K562 (cell line): ENCODE results near the gene CRABP1. TPM values are rescaled to one million over a fixed set of nuclear protein-coding genes. Genes with fewer than 3 reads are reported as not detected.

Experiments
- ATAC-seq: fragments of 200-7000 bp; cut with Tn5 transposase; 3 replicates; pipeline ENCODE4 v1.9.1; 2020; ENCODE audit warnings: moderate library complexity
- BruUV-seq: library from RNA; stranded (reverse); fragments of 400-500 nt; replicated peaks from 2 replicates; lab custom pipeline; 2021; lab: Mats Ljungman, UMichigan
- CTCF ChIA-PET: fragments of 300-600 bp; formaldehyde crosslinking; extraction: SDS; loops from one replicate; lab custom pipeline; 2021; ENCODE audit warnings: low intra/inter-chr PET ratio; lab: Yijun Ruan, JAX
- POLR2A ChIA-PET: fragments of 300-600, 350-650 bp; sonication (Branson Sonifier 250); formaldehyde crosslinking; extraction: SDS; loops from one replicate; lab custom pipeline; 2021; ENCODE audit warnings: antibody characterized with exemption, inconsistent platforms; lab: Yijun Ruan, JAX
- DNase-seq, 4 experiments: peaks; one replicate each; pipeline versions ENCODE4 v3.0.0 to v3.0.0-alpha.2; 2011 to 2018; ENCODE audit warnings: low spot score in 3 of 4, mixed read lengths in 3 of 4; ENCODE audit errors: extremely low read depth in 1 of 4
- FAIRE-seq: peaks from 2 replicates; lab custom pipeline; 2011; peaks lifted over from hg19 to GRCh38; lab: Jason Lieb, UNC
- H2AFZ ChIP-seq: 2 replicates; pipeline ENCODE4 v1.6.0; 2011; ENCODE audit warnings: low read depth, low read length, control low read depth, inconsistent platforms
- H3K27ac ChIP-seq: fragments of 200-600 bp; 3 replicates; pipeline ENCODE4 v1.8.0; 2011; ENCODE audit warnings: low read depth, mild to moderate bottlenecking, control low read depth, inconsistent platforms, low read length, moderate library complexity, mixed read lengths; ENCODE audit errors: extremely low read depth
- H3K27me3 ChIP-seq, 2 experiments: fragments of 300-600 bp in 1 of 2; 2 replicates in 1 of 2; 3 replicates in 1 of 2; pipeline versions ENCODE4 v1.6.0 to v1.8.0; 2011; ENCODE audit warnings: inconsistent platforms in 2 of 2, low read length in 2 of 2, mild to moderate bottlenecking in 1 of 2, mixed read lengths in 1 of 2, moderate library complexity in 1 of 2; ENCODE audit not compliant: control insufficient read depth in 2 of 2, insufficient read depth in 2 of 2
- H3K36me3 ChIP-seq: fragments of 300-600 bp; 3 replicates; pipeline ENCODE4 v1.8.0; 2011; ENCODE audit warnings: mild to moderate bottlenecking, low read length, inconsistent platforms; ENCODE audit not compliant: control insufficient read depth, insufficient read depth
- H3K4me1 ChIP-seq, 2 experiments: fragments of 200-600 bp in 1 of 2; replicated peaks in 1 of 2; 2 replicates in 1 of 2; 3 replicates in 1 of 2; pipeline versions ENCODE4 v1.5.1 to v1.8.0; 2011; ENCODE audit warnings: inconsistent platforms in 2 of 2, low read length in 2 of 2, mild to moderate bottlenecking in 1 of 2, mixed read lengths in 1 of 2, moderate library complexity in 1 of 2; ENCODE audit not compliant: control insufficient read depth in 2 of 2, insufficient read depth in 2 of 2
- H3K4me2 ChIP-seq: 2 replicates; pipeline ENCODE4 v1.6.1; 2011; ENCODE audit warnings: low read length, control low read depth, inconsistent platforms, mixed read lengths; ENCODE audit not compliant: insufficient read depth
- H3K4me3 ChIP-seq: fragments of 200-600 bp; sonication (generic), shearing (Covaris generic); 2 replicates; pipeline ENCODE4 v1.5.1; 2016; ENCODE audit warnings: control low read depth, inconsistent platforms
- H3K79me2 ChIP-seq: fragments of 200-600 bp; 3 replicates; pipeline ENCODE4 v1.8.0; 2011; ENCODE audit warnings: low read length, inconsistent platforms; ENCODE audit not compliant: control insufficient read depth, insufficient read depth
- H3K9ac ChIP-seq, 2 experiments: 2 replicates each; pipeline versions ENCODE4 v1.6.0 to v1.6.1; 2011; ENCODE audit warnings: low read depth in 2 of 2, low read length in 2 of 2, control low read depth in 1 of 2, inconsistent platforms in 1 of 2, mild to moderate bottlenecking in 1 of 2, mixed read lengths in 1 of 2; ENCODE audit not compliant: insufficient read depth in 1 of 2
- H3K9me1 ChIP-seq: one replicate; pipeline ENCODE4 v1.6.0; 2011; ENCODE audit warnings: inconsistent platforms, mild to moderate bottlenecking, low read length, moderate library complexity; ENCODE audit not compliant: control insufficient read depth, insufficient read depth
- H3K9me3 ChIP-seq: replicated peaks from 2 replicates; pipeline ENCODE4 v1.5.1; 2011; ENCODE audit warnings: low read depth, low read length, inconsistent platforms; ENCODE audit not compliant: control insufficient read depth, insufficient read depth
- H4K20me1 ChIP-seq: replicated peaks from 2 replicates; pipeline ENCODE4 v1.6.1; 2011; ENCODE audit warnings: low read length, inconsistent platforms, mixed read lengths; ENCODE audit not compliant: control insufficient read depth, insufficient read depth
- ATF1 ChIP-seq, 2 experiments: fragments of 450-650 bp in 1 of 2; IDR thresholded peaks; 2 replicates each; pipeline ENCODE4 v1.6.1; 2016; ENCODE audit warnings: missing compliant biosample characterization in 1 of 2, missing genetic modification characterization in 1 of 2
- BRF1 ChIP-seq: IDR thresholded peaks from 3 replicates; pipeline ENCODE4 v1.6.1; 2011; ENCODE audit warnings: borderline replicate concordance, mild to moderate bottlenecking; ENCODE audit not compliant: insufficient read length; ENCODE audit errors: extremely low read depth
- CHCHD3 ChIP-seq: fragments of 250-450 bp; sonication (Bioruptor Pico); IDR thresholded peaks from 2 replicates; pipeline ENCODE4 v2.1.2; 2022; ENCODE audit warnings: mild to moderate bottlenecking
- CREM ChIP-seq: IDR thresholded peaks from 2 replicates; pipeline ENCODE4 v1.6.1; 2014; ENCODE audit warnings: antibody characterized with exemption, low read depth
- ESRRA ChIP-seq: fragments of 450-650 bp; IDR thresholded peaks from 2 replicates; pipeline ENCODE4 v1.6.1; 2014; ENCODE audit warnings: low read depth, mild to moderate bottlenecking, moderate library complexity, borderline replicate concordance
- FOSL1 ChIP-seq: fragments of 200-800 bp; sonication (Bioruptor generic); conservative IDR thresholded peaks from 2 replicates; pipeline ENCODE4 v1.6.1; 2016; ENCODE audit warnings: missing genetic modification characterization, missing compliant biosample characterization
- FOXM1 ChIP-seq, 2 experiments: fragments of 450-650 bp in 1 of 2; sonication (generic) in 1 of 2; formaldehyde crosslinking in 1 of 2; IDR thresholded peaks; 2 replicates each; pipeline versions ENCODE4 v1.6.1 to v1.9.0; 2017 to 2022; ENCODE audit warnings: low read depth in 2 of 2, mild to moderate bottlenecking in 2 of 2, missing genetic modification reagents in 1 of 2, moderate library complexity in 1 of 2
- GABPB2 ChIP-seq: fragments of 250-450 bp; sonication (Bioruptor Pico); conservative IDR thresholded peaks from 2 replicates; pipeline ENCODE4 v1.5.1; 2021; ENCODE audit warnings: mild to moderate bottlenecking
- NBN ChIP-seq: fragments of 450-650 bp; IDR thresholded peaks from 2 replicates; pipeline ENCODE4 v1.6.1; 2016; ENCODE audit warnings: low read depth, mild to moderate bottlenecking
- NCOA1 ChIP-seq: fragments of 450-650 bp; IDR thresholded peaks from 2 replicates; pipeline ENCODE4 v1.6.1; 2016; ENCODE audit warnings: low read depth
- POLR3G ChIP-seq: IDR thresholded peaks from 2 replicates; pipeline ENCODE4 v1.6.1; 2011; ENCODE audit not compliant: insufficient read length, insufficient replicate concordance; ENCODE audit errors: extremely low read depth
- SOX6 ChIP-seq: fragments of 450-650 bp; IDR thresholded peaks from 2 replicates; pipeline ENCODE4 v1.6.1; 2014; ENCODE audit warnings: mild to moderate bottlenecking
- TCF7 ChIP-seq: sonication (generic); IDR thresholded peaks from 2 replicates; pipeline ENCODE4 v1.6.1; 2016; ENCODE audit warnings: antibody characterized with exemption, borderline replicate concordance
- ZBED1 ChIP-seq: IDR thresholded peaks from 2 replicates; pipeline ENCODE4 v1.6.1; 2014
- ZFP30 ChIP-seq: fragments of 250-450 bp; sonication (Bioruptor Pico); IDR thresholded peaks from 2 replicates; pipeline ENCODE4 v1.8.0; 2022; ENCODE audit warnings: moderate library complexity, mild to moderate bottlenecking, inconsistent platforms, borderline replicate concordance
- ZNF766 ChIP-seq: fragments of 200-800 bp; sonication (Bioruptor generic); conservative IDR thresholded peaks from 2 replicates; pipeline ENCODE4 v1.6.1; 2016; ENCODE audit warnings: missing genetic modification characterization, missing compliant biosample characterization
- whole genome bisulfite sequencing: fragments of 100-300 bp; shearing (Covaris generic); methylation state at CpG from one replicate; pipeline ENCODE4 v1.1.6; 2016; ENCODE audit warnings: low coverage, mixed read lengths; ENCODE audit not compliant: insufficient coverage; ENCODE audit errors: missing lambda C conversion rate; 5-methylcytosine and 5-hydroxymethylcytosine counted together
- in situ Hi-C: fragments of 300-500 bp; cut with MboI; formaldehyde crosslinking; loops from 4 replicates; pipeline ENCODE4 v1.15.0; 2018; ENCODE audit warnings: inconsistent platforms, mixed read lengths
- intact Hi-C: fragments of 100-400 bp; cut with micrococcal nuclease; formaldehyde crosslinking; loops from 2 replicates; pipeline ENCODE4 v1.14.2; 2022
- polyA plus RNA-seq, 8 experiments: library from polyadenylated mRNA; depleted of rRNA in 4 of 8; stranded (reverse) in 5 of 8; unstranded in 3 of 8; fragments of >200 nt; fragmentation: Nextera tagmentation in 2 of 8; fragmentation: Illumina TruSeq in 1 of 8; extraction: Ambion mirVana in 2 of 8; extraction: Trizol in 1 of 8; gene quantifications; 2 replicates each; pipeline versions ENCODE4 v1.2.1 to v1.2.3, GENCODE V29; 2011 to 2014; ENCODE audit warnings: inconsistent platforms in 1 of 8, missing spikeins in 1 of 8
- total RNA-seq, 7 experiments: library from RNA; depleted of rRNA in 6 of 7; stranded (reverse); fragments of >200 nt in 6 of 7; fragmentation: Illumina TruSeq in 2 of 7; extraction: Trizol in 2 of 7; gene quantifications; 2 replicates each; pipeline versions ENCODE4 v1.2.1 to v1.2.3, GENCODE V29; 2011 to 2021; ENCODE audit warnings: low replicate concordance in 1 of 7
- TF ChIP-seq, protein P1 (sequence below): fragments of 250-450 bp; sonication (Bioruptor Pico); IDR thresholded peaks from 2 replicates; pipeline ENCODE4 v1.8.0; 2022; ENCODE audit warnings: moderate library complexity, mild to moderate bottlenecking, inconsistent platforms
- TF ChIP-seq, protein P2 (sequence below): fragments of 450-650 bp; IDR thresholded peaks from one replicate; pipeline ENCODE4 v1.6.1; 2018; ENCODE audit warnings: mild to moderate bottlenecking, moderate library complexity; ENCODE audit not compliant: partially characterized antibody
- TF ChIP-seq, protein P3 (sequence below): fragments of 450-650 bp; formaldehyde crosslinking; IDR thresholded peaks from 2 replicates; pipeline ENCODE4 v1.4.0; 2022; ENCODE audit warnings: missing genetic modification characterization

The CRABP1 gene
- total and polyA plus RNA-seq, 9 of the 15 experiments (the other 6 are each of a cell fraction or from before 2014, with no cell fraction given): 0.60 TPM; not detected in 8

DNA sequence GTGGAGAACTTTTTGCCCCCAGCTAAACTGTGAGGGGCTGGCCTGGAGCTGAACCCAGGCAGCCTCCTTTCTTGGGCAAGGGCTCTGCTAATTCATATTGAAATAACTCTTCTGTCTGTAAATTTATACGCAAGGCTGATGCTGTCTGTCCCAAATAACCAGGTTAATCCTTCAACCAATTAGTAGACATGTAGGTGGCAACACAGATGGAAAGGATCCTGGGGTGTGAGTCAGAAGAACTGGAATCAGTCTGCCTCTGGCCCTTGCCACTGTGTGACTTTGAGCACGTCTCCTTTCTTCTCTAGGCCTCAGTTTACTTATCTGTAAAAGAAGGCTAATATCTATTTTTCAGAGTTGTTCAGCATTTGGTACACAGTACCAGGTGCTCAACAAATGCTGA lies 49.6 kb downstream of the CRABP1 start:
- Histone ChIP-seq H3K36me3 (no peaks in the 10 kb centered on the region), H3K27me3 (peaks cover 36 to 61% of the 10 kb centered on the region in 2 experiments), H3K4me3 (no peak overlapping the region), H3K27ac (no peak overlapping the region), H3K9me1 (no peaks in the 10 kb centered on the region), H3K9me3 (no peaks in the 10 kb centered on the region), H3K79me2 (no peaks in the 10 kb centered on the region), H2AFZ (no peak overlapping the region), H3K4me1 (no peaks in the 10 kb centered on the region), H3K4me2 (no peak overlapping the region), H3K9ac (no peak overlapping the region), H4K20me1 (no peaks in the 10 kb centered on the region; the same call in 1 of the 2 replicates)
- ChIA-PET CTCF (no interaction called here), POLR2A (interaction anchor here (0.9 kb wide), 1 partner anchor 9 kb away, joined by 3 read pairs; no protein-coding TSS in a partner anchor)
- BruUV-seq: no TSS peak
- DNase-seq (no peak), ATAC-seq (no peak), FAIRE-seq (no peak)
- in situ Hi-C loops: no loop called here
- 0% methylated on average over 2 of the region's 2 CpGs for WGBS
- intact Hi-C loops: no loop called here
- TF ChIP-seq POLR3G (no peak), ATF1 (CRISPR knock-in tag; IDR thresholded peaks at IDR 0.05) (no peak), ATF1 (tag; IDR thresholded peaks at IDR 0.05) (no peak), NCOA1 (no peak), FOXM1 (IDR thresholded peaks at IDR 0.05; ENCODE audit: low read depth) (no peak), FOXM1 (CRISPR knock-in tag; IDR thresholded peaks at IDR 0.05; ENCODE audit: low read depth) (no peak), CHCHD3 (CRISPR knock-in tag) (no peak), GABPB2 (CRISPR knock-in tag) (no peak), ZNF766 (no peak), ZBED1 (no peak), ESRRA (no peak), NBN (no peak), BRF1 (no peak), FOSL1 (tag) (no peak), SOX6 (no peak), ZFP30 (CRISPR knock-in tag) (no peak), TCF7 (no peak), CREM (no peak)
- TF ChIP-seq, protein P1, sequence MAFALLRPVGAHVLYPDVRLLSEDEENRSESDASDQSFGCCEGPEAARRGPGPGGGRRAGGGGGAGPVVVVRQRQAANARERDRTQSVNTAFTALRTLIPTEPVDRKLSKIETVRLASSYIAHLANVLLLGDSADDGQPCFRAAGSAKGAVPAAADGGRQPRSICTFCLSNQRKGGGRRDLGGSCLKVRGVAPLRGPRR (CRISPR knock-in tag): no peak
- TF ChIP-seq, protein P2, sequence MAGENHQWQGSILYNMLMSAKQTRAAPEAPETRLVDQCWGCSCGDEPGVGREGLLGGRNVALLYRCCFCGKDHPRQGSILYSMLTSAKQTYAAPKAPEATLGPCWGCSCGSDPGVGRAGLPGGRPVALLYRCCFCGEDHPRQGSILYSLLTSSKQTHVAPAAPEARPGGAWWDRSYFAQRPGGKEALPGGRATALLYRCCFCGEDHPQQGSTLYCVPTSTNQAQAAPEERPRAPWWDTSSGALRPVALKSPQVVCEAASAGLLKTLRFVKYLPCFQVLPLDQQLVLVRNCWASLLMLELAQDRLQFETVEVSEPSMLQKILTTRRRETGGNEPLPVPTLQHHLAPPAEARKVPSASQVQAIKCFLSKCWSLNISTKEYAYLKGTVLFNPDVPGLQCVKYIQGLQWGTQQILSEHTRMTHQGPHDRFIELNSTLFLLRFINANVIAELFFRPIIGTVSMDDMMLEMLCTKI: no peak
- TF ChIP-seq, protein P3, sequence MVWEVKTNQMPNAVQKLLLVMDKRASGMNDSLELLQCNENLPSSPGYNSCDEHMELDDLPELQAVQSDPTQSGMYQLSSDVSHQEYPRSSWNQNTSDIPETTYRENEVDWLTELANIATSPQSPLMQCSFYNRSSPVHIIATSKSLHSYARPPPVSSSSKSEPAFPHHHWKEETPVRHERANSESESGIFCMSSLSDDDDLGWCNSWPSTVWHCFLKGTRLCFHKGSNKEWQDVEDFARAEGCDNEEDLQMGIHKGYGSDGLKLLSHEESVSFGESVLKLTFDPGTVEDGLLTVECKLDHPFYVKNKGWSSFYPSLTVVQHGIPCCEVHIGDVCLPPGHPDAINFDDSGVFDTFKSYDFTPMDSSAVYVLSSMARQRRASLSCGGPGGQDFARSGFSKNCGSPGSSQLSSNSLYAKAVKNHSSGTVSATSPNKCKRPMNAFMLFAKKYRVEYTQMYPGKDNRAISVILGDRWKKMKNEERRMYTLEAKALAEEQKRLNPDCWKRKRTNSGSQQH (CRISPR knock-in tag): no peak
- TF ChIP-seq, all 486 proteins: peak for 0
